Stimulated activated CD8-positive, alpha-beta memory T cell treated with anti-CD3 and anti-CD28 coated beads, Interleukin-7, amount 100 ng/mL, for 24 hours (primary cell): Measurements from ENCODE around the gene FAM236D.
"Not testable (repeated sequence)": the region's sequence is repeated elsewhere in the genome, so short reads cannot be mapped to it uniquely, and the experiment has no call there.

Source experiments
- DNase-seq: peaks from one replicate; pipeline ENCODE4 v3.0.0-alpha.2; 2020; ENCODE audit warnings: low read depth

Gene FAM236D

DNA sequence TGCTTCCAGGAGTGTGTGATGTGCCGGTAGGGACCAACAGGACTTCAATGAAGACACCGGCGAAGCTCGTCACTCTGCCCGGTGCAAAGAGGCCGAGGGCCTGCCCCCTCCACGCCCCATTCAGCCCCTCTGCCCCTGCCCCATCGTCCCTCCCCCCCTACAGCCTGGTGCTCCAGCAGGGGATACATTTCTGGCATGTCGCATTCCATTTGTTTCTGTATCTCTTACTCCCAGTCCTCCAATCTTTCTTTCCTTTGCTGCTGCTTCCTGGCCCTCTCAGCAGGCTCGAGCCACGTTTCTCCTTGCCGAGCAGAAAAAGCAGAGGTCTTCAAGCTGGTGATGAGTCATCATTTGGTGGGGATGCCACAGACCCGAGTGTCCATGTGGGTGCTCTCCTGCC lies at the start of gene FAM236D:
Gene FAM236D (minus strand): TSS at position 101 of the 400 bp plus-strand sequence. CDS start 100 bp downstream, at position 1.
- DNase-seq = not testable (repeated sequence)

DNA sequence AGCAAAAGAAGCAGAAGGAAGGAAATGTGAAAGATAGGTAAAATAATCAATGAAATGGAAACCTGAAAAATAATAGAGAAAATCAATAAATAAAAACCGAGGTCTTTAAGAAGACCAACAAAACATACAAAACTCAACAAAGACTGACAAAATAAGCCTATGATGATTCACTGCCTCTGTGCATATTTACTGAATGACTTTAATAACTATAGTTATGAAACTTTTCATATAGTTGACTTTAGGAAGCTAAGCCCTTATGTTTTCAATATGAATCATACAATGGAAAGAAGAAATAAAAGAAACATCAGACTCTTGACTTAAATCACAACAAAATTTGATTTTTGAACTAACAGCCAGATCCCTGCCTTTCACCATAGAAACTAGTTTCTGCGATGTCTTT lies 29.5 kb upstream of the FAM236D start:
- DNase-seq = not testable (repeated sequence)

DNA sequence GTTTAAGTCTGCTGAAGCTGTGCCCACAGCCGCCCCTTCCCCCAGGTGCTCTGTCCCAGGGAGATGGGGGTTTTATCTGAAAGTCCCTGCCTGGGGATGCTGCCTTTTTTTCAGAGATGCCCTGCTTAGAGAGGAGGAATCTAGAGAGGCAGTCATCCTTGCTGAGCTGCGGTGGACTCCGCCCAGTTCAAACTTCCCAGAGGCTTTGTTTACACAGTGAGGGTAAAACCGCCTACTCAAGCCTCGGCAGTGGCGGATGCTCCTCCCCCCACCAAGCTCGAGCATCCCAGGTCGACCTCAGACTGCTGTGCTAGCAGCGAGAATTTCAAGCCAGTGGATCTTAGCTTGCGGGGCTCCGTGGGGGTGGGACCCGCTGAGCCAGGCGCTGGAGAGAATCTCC lies 22.7 kb upstream of the FAM236D start:
- DNase-seq = not testable (repeated sequence)

DNA sequence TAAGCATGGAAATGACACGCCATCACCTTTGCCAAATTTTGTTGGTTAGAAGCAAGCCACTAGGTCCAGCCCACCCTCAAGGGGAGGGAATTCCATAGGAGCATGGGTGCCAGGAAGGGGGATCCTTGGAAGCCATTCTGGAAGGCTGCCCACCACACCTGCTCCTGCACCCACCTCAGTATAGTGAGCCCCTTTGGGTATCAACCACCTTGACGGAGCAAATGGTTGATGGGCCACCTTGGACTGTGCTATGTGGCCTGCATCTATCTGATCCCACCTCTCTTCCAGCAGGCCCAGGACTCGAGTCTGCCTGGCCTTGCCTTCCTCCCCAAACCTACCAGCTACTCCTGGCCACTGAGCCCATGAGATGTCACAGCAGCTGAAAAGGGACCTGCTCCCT lies 17.6 kb downstream of the FAM236D start:
- DNase-seq = not testable (repeated sequence)

DNA sequence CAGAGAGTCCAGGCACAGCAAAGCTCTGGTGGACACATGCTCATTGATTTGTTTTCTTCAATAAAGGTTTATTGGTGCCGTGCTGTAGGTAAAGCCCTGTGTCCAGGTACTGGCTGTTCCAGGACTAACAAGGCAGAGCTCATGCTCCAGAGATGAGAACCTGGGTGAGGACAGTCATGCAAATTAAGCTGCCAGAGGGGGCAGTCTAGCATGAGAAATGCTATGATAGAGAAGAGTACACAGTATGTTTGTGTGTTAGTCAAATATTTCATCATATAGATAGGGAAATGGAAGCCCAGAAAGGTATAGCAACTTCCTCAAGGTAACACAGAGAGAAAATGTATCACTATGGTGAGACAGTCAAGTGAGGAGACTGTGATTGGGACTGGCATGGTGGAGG lies 19.9 kb downstream of the FAM236D start:
- DNase-seq = not testable (repeated sequence)

DNA sequence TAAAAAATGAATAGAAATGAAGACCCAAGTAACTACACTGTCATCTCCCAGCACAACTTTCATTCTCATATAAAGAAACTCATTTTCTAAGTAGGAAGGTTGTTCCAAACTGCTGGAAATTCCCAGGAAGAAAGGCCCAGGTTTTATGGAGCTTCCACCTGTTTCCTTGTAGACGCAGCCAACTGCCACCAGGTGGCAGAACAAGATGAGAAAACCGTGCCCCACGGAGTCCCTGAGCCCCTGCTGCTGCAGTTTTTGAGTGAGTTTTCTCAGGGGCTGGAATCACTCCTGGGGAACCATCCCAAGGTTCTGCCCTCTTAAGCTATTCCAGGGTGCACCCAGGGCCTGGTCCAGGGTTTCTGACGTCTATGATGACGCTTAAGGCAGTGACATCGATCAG lies 24.0 kb downstream of the FAM236D start:
- DNase-seq = not testable (repeated sequence)

DNA sequence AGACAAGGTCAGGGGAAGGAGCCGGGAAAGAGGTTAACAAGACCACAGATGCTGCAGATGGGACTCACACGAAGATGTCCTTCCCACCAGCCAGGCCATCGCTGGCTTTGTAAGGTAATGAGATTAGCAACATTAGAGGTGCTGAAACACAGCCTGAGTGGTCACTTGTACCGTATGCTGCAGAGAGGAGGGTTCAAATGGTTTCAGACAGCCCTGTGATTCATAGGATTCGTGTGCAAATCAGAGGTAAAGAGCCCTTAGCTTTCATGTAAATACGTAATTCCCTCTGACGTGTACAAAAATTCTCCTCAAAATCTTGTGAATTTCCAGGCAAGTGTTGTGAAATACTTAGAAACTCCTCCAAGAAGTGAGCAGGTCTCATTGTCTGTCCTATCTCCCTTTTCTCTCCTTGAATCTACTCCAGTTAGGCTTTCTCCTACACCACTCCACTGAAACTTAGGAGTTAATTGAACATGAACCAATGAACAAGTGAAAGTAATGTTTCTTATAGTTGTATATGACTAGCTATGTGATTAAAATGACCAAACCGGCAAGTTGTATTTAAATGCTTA lies 24.6 kb downstream of the FAM236D start:
- DNase-seq = not testable (repeated sequence)

DNA sequence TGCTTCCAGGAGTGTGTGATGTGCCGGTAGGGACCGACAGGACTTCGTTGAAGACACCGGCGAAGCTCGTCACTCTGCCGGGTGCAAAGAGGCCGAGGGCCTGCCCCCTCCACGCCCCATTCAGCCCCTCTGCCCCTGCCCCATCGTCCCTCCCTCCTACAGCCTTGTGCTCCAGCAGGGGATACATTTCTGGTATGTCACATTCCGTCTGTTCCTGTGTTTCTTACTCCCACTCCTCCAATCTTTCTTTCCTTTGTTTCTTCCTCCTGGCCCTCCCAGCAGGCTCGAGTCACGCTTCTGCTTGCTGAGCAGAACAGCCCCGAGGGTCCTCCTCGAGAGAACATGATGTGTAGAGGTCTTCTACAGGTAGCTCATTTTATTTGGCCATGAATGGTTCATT lies 25.4 kb downstream of the FAM236D start, which contains the start of gene FAM236B:
Gene FAM236B (minus strand): TSS at position 101 of the 400 bp plus-strand sequence. CDS start 100 bp downstream, at position 1.
- not testable (repeated sequence) for DNase-seq

DNA sequence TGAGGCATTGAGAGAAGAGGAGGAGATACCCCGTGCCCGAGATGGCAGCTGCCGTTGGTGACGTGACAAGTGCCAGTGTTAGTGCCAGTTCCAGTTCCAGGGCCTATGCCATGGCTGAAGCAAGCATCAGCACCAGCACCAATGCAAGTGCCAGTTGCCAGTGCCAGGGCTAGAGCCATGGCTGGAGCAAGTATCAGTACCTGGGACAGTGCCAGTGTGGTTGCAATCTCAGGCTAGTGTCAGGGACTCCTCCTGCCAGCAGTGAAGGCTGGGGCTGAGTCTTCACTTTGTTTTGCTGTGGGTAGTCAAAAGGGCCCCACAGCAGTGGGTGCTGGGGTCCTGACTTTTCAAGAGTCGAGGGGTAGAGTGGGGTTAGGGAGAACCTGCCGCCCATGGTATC lies 29.9 kb downstream of the FAM236D start:
- not testable (repeated sequence) for DNase-seq

DNA sequence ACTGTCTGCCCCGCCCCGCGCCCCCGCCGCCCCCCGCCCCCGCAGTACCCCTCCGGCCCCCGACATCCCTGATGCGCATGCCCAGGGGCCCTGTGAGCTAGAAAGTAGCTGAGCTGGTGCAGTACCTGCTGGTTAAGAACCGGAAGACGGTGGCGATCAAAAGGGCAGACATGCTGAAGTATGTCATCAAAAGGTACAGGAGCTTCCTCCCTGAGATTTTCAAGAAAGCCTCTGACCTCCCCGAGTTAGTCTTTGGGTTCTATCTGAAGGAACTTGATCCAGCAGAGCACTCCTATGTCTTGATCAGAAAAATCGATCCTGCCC lies 30.6 kb downstream of the FAM236D start:
- not testable (repeated sequence) for DNase-seq

DNA sequence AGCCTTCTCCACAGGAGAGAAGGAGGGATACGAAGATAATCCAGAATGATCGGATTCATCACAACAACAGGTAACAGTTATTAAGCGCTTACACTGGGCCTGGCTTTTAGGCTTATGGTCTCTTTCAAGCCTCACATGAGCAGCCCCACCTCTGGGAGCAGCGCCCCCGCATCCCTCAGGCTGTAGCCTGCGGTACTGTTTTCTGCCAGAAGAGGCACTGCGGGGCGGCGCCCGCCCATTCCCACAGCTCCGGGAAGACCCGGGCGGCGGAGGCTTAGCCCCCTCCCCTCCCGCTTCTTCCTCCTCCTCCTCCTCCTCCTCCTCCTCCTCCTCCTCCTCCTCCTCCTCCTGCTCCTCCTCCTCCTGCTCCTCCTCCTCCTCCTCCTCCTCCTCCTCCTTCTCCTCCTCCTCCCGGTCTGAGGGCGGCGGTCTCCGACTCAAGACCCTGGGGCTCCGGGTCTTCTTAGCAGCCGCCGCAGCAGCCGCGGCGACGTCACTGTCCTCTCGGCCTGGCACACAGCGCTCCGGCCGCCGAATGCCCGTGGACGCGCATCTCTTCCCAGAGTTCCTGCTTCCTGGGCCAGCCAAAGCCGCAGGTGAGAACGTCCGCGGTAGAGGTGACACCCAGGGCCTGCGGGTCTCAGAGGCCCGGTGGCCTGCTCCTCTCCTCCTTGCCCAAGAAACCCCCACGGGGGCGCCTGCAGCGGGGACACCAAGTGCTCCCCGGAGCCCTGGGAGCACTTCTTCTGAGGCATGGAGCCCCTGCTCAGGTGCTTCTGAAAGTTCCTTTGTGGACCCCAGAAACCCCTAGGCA lies 31.1 kb downstream of the FAM236D start, which contains the start of gene DMRTC1B:
Gene DMRTC1B (plus strand): TSS at position 238 of the 814 bp plus-strand sequence. CDS start 68,246 bp downstream, outside the sequence.
- not testable (repeated sequence) for DNase-seq

DNA sequence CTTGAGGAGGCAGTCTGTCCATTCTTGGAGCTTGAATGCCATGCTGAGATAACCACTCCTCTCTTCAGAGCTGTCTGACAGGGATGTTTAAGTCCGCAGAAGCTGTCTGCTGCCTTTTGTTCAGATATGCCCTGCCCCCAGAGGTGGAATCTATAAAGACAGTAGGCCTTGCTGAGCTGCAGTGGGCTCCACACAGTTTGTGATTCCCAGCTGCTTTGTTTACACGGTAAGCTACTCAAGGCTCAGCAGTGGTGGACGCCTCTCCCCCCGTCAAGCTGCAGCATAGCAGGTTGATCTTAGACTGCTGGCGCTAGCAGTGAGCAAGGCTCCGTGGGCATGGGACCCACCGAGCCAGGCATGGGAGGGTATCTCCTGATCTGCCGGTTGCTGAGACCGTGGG lies 47.6 kb downstream of the FAM236D start:
- not testable (repeated sequence) for DNase-seq
